IMR-90 (cell line): ENCODE data around the gene PITHD1.
A peak's percentile ranks its signal among the peaks of the same experiment; 100 is the strongest.

Source experiments
- BHLHE40 ChIP-seq: fragments of 150-350 bp; IDR thresholded peaks from 2 replicates; pipeline ENCODE4 v1.6.1; 2016; ENCODE audit warnings: mild to moderate bottlenecking, low read depth, low read length
- CTCF ChIP-seq: conservative IDR thresholded peaks from 2 replicates; pipeline ENCODE4 v1.5.1; 2012; ENCODE audit warnings: mild to moderate bottlenecking, low read depth, low read length, improper control_type of control experiment
- ELK1 ChIP-seq: fragments of 150-350 bp; IDR thresholded peaks from 2 replicates; pipeline ENCODE4 v1.6.1; 2016; ENCODE audit warnings: low read depth, mild to moderate bottlenecking, low read length, moderate library complexity, borderline replicate concordance
- MAZ ChIP-seq: IDR thresholded peaks from 2 replicates; pipeline ENCODE4 v1.6.1; 2012; ENCODE audit warnings: low read depth, mild to moderate bottlenecking, low read length, improper control_type of control experiment, moderate library complexity, borderline replicate concordance
- MXI1 ChIP-seq: IDR thresholded peaks from 2 replicates; pipeline ENCODE4 v1.6.1; 2012; ENCODE audit warnings: low read depth, mild to moderate bottlenecking, low read length, moderate library complexity, borderline replicate concordance
- POLR2A ChIP-seq: IDR thresholded peaks from 2 replicates; pipeline ENCODE4 v1.6.1; 2012; ENCODE audit warnings: mild to moderate bottlenecking, low read depth, low read length
- RAD21 ChIP-seq: IDR thresholded peaks from 2 replicates; pipeline ENCODE4 v1.6.1; 2012; ENCODE audit warnings: low read length, improper control_type of control experiment
- RFX5 ChIP-seq: IDR thresholded peaks from 2 replicates; pipeline ENCODE4 v1.8.0; 2012; ENCODE audit warnings: low read depth, mild to moderate bottlenecking, low read length, moderate library complexity
- SMC3 ChIP-seq: fragments of 150-350 bp; IDR thresholded peaks from 2 replicates; pipeline ENCODE4 v1.6.1; 2016; ENCODE audit warnings: low read depth, mild to moderate bottlenecking, antibody characterized with exemption, low read length, moderate library complexity
- USF2 ChIP-seq: fragments of 150-350 bp; IDR thresholded peaks from 2 replicates; pipeline ENCODE4 v1.6.1; 2017; ENCODE audit warnings: mild to moderate bottlenecking, antibody characterized with exemption, low read length, low read depth

GRCh38 chr1:23792151-23792945, 14.1 kb downstream of the PITHD1 start:
- TF ChIP-seq CTCF (no peak), USF2 (no peak), POLR2A (no peak), BHLHE40 (no peak), RAD21 (no peak), RFX5 (no peak), MXI1 (peak; percentile 9; the same call in 1 of the 2 replicates), MAZ (no peak), ELK1 (no peak), SMC3 (no peak)
